Left lobe of liver (tissue), 2 donors: ENCODE results near the gene FAM72A. TPM values are rescaled to one million over a fixed set of nuclear protein-coding genes. Genes with fewer than 3 reads are reported as not detected.
"Not testable (repeated sequence)": the region's sequence is repeated elsewhere in the genome, so short reads cannot be mapped to it uniquely, and the experiment has no call there.

Experiments
- ATAC-seq: fragments of 200-7000 bp; cut with Tn5 transposase; one replicate; pipeline ENCODE4 v1.9.1; 2020; ENCODE audit warnings: mild to moderate bottlenecking, moderate library complexity
- DNase-seq: peaks from one replicate; pipeline ENCODE4 v3.0.0-alpha.2; 2020; ENCODE audit warnings: low spot score
- total RNA-seq: library from RNA; stranded (reverse); gene quantifications from one replicate; pipeline ENCODE4 v1.2.1, GENCODE V29; 2021
- donor health status: DM: no; HTN: no; CAD: no; lungs with moderate emphysema.
- donor health status: DM: no; HTN: yes; CAD: no.

The FAM72A gene
- total RNA-seq, 1 donor from 2014 or later, result 0.23 TPM

GRCh38 chr1:206173110-206173719 lies 29.4 kb downstream of the FAM72A start:
- ATAC-seq, result peak; percentile 71
- not testable (repeated sequence) for DNase-seq

DNA sequence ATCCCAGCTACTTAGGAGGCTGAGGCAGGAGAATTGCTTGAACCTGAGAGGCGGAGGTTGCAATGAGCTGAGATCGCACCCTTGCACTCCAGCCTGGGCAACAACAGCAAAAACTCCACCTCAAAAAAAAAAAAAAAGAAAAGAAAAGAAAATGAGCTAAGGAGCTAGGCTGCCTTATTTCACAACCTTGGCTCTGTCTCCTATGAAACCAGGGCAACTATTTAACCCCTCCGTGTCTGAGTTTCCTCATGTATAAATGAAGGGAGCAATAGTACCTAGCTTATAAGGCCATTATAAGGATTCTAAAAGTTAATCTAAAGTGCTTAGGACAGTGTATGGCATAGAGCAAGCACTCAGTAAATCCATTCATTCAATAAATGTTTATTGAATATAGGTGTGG lies 32.8 kb downstream of the FAM72A start:
- DNase-seq, ATAC-seq: not testable (repeated sequence)

DNA sequence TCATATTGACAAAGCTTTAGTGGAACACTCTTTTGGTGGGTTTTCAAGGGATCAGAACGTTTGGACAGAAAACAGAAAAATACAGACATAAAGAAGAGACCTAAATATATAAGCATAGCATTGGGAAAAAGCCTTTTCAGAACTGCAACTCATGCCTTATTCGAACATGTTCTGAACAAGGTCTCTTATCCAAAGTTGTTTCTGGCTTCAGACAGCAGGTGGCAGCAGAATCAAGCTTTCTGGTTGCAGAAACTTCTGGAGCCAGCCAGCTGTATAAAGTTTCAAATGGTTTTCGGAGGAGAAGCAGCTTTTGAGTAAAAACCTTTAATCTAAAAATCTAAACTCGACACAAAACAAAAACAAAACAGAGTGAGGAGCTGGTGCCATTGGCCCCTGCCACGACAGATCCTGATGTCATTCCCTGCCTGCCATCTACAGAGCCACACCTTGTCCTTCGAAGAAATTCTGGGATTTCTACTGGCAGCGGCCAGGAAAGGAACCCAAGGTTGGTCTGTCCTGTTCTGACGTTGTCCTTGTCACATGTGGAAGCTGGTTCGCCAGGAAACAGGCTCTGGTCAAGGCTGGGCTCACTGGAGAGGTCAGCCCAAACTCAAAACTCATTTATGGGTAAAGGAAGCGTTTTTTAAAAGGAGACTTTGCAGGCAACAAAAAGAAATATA lies 35.1 kb downstream of the FAM72A start:
- peak; percentile 98 for ATAC-seq
- DNase-seq, result not testable (repeated sequence)

DNA sequence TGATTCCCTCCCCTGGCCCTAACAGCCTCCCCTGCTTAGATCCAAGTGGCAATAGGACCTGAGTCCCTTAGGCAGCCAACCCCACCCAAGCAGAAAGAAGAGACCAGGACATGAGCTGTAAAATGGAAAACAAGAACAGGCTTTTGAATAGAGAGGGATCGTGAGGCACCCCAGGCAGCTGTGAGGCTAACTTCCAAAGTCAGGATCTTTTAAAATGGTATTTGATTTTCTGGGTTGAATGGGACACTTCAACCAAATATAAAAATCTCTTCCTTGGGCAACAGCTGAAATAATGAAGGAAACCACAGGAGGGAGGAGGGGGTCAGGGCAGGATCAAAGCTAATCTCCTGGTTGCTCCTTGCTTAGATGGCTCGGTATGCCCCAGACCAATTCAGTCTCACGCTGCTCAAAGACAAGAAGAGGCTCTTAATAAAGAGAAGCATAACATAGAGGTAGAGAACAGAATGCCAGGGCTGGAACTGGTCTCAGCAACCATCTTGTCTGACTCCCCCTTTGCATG lies 56.8 kb downstream of the FAM72A start:
- ATAC-seq, result no peak
- DNase-seq, result no peak

DNA sequence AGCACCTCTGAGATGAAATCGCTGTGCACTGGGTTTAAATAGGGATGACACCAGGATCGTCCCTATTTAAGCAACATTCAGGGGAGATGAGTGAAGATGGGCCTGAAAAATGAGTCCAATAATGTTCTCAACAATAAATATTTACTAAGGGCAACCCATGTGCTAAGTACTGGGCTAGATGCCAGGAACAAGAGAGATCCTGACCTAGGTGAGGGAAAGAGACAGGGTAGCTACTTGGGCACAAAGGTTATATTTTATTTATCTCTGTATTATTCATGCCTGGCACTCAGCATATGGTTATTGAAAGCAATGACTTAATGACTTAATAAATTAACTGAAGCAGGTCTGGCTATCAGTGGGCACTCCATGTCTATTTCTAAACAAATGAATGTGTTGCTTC lies 58.0 kb downstream of the FAM72A start:
- DNase-seq (no peak), ATAC-seq (peak; percentile 87)

DNA sequence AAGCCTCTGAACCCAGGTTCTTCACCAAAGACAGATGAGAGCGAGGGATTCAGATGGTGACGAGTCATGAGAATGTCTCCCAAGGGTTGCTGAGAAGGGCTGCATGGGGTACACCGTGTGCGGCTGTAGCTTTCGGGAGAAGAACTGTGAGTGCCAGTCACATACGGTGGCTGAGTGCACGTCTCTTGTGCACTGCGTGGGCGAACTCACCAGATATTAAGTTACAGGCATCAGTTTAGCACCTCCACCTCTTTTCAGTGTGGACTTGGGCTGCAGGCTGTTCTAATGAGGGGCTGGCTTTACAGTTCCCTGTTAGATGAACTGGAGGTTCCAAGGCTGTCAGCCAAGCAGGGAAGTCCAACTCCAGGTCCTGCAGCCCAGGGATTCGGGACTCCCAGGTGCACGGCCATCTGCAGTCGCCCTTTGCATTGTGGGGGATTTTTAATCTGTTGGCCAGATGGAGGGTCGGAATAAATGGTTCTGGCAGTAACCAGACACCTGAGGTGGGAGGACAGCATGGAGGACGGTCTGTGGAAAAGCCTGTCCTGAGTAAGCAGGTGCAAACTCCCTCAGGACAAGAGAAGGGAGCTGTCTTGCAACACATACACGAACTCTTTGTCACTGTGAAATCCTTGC lies 59.0 kb downstream of the FAM72A start:
- ATAC-seq, result no peak
- no peak for DNase-seq

DNA sequence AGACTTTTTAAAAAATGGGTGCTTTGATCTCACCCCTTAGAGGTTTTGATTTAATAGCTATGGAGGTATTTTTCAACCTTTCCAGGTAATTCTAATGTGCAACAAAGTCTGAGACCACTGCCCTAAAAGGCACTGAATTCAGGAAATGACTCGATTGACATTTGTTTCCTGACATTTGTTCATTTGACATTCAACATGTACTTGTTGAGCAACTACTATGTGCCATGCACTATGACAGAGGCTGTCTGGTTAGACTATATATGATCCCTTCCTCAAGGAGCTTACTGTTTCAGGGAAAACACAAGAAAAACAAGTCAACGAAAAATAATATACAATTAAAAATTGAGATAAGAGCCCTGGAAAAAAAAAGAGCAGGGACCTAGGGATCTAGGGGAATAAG lies 59.9 kb downstream of the FAM72A start:
- DNase-seq (no peak), ATAC-seq (no peak)

DNA sequence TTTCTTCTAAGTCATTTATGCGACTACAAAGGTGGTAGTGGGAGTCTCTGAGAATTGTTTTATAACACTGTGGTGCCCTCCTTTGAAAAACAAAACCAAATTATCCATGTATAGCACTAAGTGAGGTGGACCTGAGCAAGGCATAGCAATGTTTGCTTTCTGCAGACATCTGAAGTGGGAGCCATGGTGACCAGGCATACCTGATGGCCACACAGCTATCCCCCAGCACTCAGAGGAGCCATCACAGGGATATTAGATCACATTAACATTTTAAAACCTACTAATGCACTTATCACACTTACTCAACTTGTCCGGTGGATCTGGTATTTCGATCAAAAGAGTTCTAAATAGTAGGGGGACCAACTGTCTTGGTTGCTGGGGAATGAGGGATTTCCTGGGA lies 60.6 kb downstream of the FAM72A start:
- ATAC-seq (no peak), DNase-seq (no peak)

DNA sequence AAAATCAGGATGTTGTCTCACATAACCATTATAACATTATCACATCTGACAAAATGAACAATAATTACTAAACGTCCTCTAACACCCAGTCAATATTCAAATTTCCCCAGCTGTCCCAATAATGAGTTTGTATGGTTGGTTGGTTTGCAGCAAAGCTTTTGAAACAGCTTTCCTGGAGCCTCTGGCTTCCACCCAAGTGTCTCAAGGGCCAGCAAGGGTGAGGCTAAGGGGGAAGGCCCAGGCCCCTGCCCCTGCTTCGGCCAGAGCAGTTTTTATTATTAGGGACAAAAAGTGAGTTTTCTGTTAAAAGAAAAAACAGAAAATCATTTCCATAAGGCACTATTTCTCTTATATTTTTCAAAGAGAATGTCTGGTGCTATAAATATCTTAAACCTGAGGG lies 66.4 kb downstream of the FAM72A start:
- ATAC-seq (no peak), DNase-seq (no peak)

Other genes starting within 250 kb of the FAM72A start
- gene RAB7B, start 199.4 kb downstream of the FAM72A start, total RNA-seq, result 0.73 TPM
- not detected for gene CTSE, start 178.9 kb downstream of the FAM72A start, total RNA-seq
- gene RHEX, start 149.7 kb downstream of the FAM72A start, total RNA-seq, result 0.43 TPM
- not detected for gene AVPR1B, start 85.5 kb downstream of the FAM72A start, total RNA-seq
- 13.2 TPM for gene SRGAP2, start 702 bp upstream of the FAM72A start, total RNA-seq